BE2C (cell line): Measurements from ENCODE around the gene PSMD3.
A peak's percentile ranks its signal among the peaks of the same experiment; 100 is the strongest.

Source experiments
- DNase-seq: peaks from one replicate; pipeline ENCODE4 v3.0.0-alpha.2; 2020
- H3K27me3 ChIP-seq: fragments of 250-450 bp; sonication (Bioruptor Pico); 2 replicates; pipeline ENCODE4 v1.5.1; 2020; ENCODE audit warnings: mild to moderate bottlenecking
- H3K36me3 ChIP-seq: fragments of 250-450 bp; sonication (Bioruptor Pico); 2 replicates; pipeline ENCODE4 v1.5.1; 2020; ENCODE audit warnings: mild to moderate bottlenecking
- H3K4me1 ChIP-seq: fragments of 250-450 bp; sonication (Bioruptor Pico); 2 replicates; pipeline ENCODE4 v1.5.1; 2020
- H3K4me3 ChIP-seq: 2 replicates; pipeline ENCODE4 v1.5.1; 2011; ENCODE audit warnings: low read depth, low read length
- H3K9me3 ChIP-seq: fragments of 250-450 bp; sonication (Bioruptor Pico); 2 replicates; pipeline ENCODE4 v1.5.1; 2020
- CTCF ChIP-seq: IDR thresholded peaks from 2 replicates; pipeline ENCODE4 v1.5.1; 2012; ENCODE audit warnings: mild to moderate bottlenecking, low read depth, low read length

Gene PSMD3

GRCh38 chr17:40025991-40026815 is 45.6 kb downstream of the PSMD3 start:
- Histone ChIP-seq H3K36me3 (peaks cover 62% of the 10 kb centered on the region), H3K4me1 (peaks cover 4% of the 10 kb centered on the region; the same call in 1 of the 2 replicates), H3K27me3 (no peaks in the 10 kb centered on the region), H3K9me3 (no peaks in the 10 kb centered on the region), H3K4me3 (no peak overlapping the region)
- TF ChIP-seq CTCF: no peak
- DNase-seq: no peak

GRCh38 chr17:40026816-40027613 is 46.4 kb downstream of the PSMD3 start:
- DNase-seq: peak; percentile 90
- TF ChIP-seq CTCF: peak; percentile 85
- no peaks in the 10 kb centered on the region for H3K9me3 ChIP-seq
- peaks cover 62% of the 10 kb centered on the region for H3K36me3 ChIP-seq
- H3K27me3 ChIP-seq: no peaks in the 10 kb centered on the region
- H3K4me3 ChIP-seq: no peak overlapping the region
- H3K4me1 ChIP-seq: peaks cover 4% of the 10 kb centered on the region; the same call in 1 of the 2 replicates

DNA sequence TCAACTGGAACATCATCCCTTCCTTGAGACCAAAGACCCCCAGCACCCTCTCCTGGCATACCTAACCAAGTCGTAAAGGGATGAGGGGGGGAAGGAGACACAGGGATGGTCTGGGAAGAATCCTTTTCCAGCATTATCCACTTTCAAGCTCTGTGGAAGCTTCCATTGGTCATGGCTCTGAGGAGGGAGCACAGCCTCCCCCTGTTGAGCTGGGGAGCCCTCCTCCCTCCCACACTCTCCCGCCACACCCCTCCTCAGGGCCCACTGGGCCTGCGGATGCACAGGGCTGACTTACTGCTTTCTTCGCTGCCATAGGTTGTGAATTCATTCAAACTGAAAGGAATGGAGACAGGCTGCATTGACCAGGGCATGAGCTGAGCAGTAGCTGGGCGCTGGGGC is 47.0 kb downstream of the PSMD3 start:
- Histone ChIP-seq H3K36me3 (peaks cover 64% of the 10 kb centered on the region), H3K4me1 (peaks cover 4% of the 10 kb centered on the region; the same call in 1 of the 2 replicates), H3K4me3 (no peak overlapping the region), H3K27me3 (no peaks in the 10 kb centered on the region), H3K9me3 (no peaks in the 10 kb centered on the region)
- TF ChIP-seq CTCF: no peak
- DNase-seq: no peak

DNA sequence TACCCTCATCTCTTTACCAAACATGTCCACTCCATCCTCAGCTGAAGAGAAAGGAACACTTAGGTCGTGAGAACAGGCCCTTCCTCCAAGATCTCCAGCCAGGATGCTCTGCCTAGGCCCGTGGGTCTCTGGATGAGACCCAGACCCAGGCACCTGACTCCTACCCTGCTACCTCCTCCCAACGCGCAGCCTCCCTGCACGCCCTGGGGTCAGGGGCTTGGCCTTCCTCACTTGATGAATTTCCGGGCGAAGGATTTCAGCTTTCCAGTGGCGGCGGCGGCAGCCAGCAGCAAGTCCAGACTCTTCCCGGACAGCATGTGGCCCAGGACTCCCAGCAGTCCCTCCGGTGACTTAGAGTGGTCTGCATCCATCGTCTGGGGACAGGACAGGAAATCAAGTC is 48.0 kb downstream of the PSMD3 start:
- TF ChIP-seq CTCF: no peak
- Histone ChIP-seq H3K4me1 (peaks cover 4% of the 10 kb centered on the region; the same call in 1 of the 2 replicates), H3K9me3 (no peaks in the 10 kb centered on the region), H3K4me3 (no peak overlapping the region), H3K27me3 (no peaks in the 10 kb centered on the region), H3K36me3 (peaks cover 66% of the 10 kb centered on the region)
- no peak for DNase-seq

- Histone ChIP-seq H3K9me3 (no peaks in the 10 kb centered on the region), H3K4me3 (no peak overlapping the region), H3K4me1 (no peaks in the 10 kb centered on the region; the same call in 1 of the 2 replicates), H3K36me3 (peaks cover 59% of the 10 kb centered on the region), H3K27me3 (no peaks in the 10 kb centered on the region)
- TF ChIP-seq CTCF: no peak
- DNase-seq: no peak
Measured at GRCh38 chr17:40031706-40032105, 51.1 kb downstream of the PSMD3 start.
